ENCODE data around the gene SOX18.

GRCh38 chr20:64043768-64044167 is 5.7 kb downstream of the SOX18 start:
- TF ChIP-seq CTCF (IDR thresholded peaks at IDR 0.05 in 4 of 5, conservative IDR thresholded peaks at IDR 0.05 in 1 of 5) = no peak
- TF ChIP-seq POLR2A (IDR thresholded peaks at IDR 0.05) = no peak

Measured in gastrocnemius medialis (tissue), 4 donors.